Measurements from ENCODE around the gene PIEZO1. TPM values are rescaled to one million over a fixed set of nuclear protein-coding genes. Genes with fewer than 3 reads are reported as not detected.
A peak's percentile ranks its signal among the peaks of the same experiment; 100 is the strongest.

PIEZO1 gene
- total RNA-seq, 1 donor from 2014 or later: 196 TPM

DNA sequence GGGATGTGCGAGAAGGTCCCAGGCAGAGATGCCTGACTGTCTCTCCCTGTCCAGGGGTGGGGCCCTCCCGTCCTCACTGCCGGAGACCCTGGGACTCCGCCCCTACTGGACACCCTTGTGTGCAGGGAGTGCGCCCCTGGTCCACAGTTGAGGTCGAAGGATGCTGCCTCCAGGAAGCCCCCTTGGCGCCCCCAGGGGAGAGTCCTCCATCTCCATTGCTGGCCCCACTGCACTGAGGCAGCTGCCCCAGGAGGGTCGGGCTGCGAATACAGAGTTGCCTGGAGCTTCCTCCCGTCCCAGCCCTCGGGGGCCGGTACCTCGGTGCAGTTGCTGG lies 52.1 kb downstream of the PIEZO1 start:
- Histone ChIP-seq H3K27ac (no peak overlapping the region), H3K9me3 (no peaks in the 10 kb centered on the region), H3K4me3 (no peak overlapping the region), H3K4me1 (peaks cover 5% of the 10 kb centered on the region), H3K36me3 (peaks cover 68% of the 10 kb centered on the region), H3K27me3 (no peaks in the 10 kb centered on the region)
- intact Hi-C loops (cut with DNase I): no loop called here
- ATAC-seq (no peak), DNase-seq (no peak)
- TF ChIP-seq, protein P1, sequence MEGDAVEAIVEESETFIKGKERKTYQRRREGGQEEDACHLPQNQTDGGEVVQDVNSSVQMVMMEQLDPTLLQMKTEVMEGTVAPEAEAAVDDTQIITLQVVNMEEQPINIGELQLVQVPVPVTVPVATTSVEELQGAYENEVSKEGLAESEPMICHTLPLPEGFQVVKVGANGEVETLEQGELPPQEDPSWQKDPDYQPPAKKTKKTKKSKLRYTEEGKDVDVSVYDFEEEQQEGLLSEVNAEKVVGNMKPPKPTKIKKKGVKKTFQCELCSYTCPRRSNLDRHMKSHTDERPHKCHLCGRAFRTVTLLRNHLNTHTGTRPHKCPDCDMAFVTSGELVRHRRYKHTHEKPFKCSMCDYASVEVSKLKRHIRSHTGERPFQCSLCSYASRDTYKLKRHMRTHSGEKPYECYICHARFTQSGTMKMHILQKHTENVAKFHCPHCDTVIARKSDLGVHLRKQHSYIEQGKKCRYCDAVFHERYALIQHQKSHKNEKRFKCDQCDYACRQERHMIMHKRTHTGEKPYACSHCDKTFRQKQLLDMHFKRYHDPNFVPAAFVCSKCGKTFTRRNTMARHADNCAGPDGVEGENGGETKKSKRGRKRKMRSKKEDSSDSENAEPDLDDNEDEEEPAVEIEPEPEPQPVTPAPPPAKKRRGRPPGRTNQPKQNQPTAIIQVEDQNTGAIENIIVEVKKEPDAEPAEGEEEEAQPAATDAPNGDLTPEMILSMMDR (IDR thresholded peaks at IDR 0.05): no peak

DNA sequence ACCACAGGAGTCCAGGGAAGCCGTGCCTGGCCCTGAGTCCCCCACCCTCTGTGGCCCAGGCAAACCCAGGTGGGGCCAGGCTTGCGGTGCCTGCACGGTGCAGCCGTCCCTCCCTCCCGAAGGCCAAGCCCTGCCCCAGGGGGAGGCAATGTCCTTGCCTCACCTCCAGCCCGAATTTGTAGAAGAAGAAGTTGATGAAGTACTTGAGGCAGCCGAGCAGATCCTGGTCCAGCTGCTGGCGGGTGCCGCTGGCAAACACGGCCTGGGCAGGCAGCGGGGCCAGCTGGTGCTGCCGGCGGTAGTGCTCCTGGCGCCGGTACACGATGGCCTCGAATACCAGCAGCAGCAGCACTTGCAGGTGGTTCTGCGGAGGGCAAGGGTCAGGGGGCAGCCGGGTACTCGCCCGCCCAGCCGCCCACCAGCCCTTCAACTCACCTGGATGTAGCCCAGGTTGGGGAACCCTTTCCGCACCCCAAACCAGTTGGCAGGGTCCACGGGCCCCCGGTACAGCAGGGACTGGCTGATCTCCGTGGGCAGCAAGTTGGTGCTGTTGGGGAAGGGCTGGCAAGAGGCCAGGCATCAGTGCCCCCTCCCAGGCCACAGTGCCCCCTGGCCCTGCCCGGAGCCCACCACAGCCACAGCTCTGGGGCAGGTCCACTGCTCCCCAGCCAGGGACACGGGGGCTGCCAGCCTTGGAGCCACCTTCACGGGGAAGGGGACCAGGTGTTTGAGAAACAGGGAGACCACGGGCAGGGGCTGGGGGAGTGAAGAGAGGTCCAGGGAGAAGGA lies 52.7 kb downstream of the PIEZO1 start:
- H3K9me3 ChIP-seq: no peaks in the 10 kb centered on the region
- intact Hi-C loops (cut with DNase I): no loop called here
- H3K27me3 ChIP-seq: no peaks in the 10 kb centered on the region
- no peak overlapping the region for H3K4me3 ChIP-seq
- no peaks in the 10 kb centered on the region for H3K4me1 ChIP-seq
- H3K36me3 ChIP-seq: peaks cover 68% of the 10 kb centered on the region
- H3K27ac ChIP-seq: no peak overlapping the region
- DNase-seq (no peak), ATAC-seq (peak; percentile 3)
- TF ChIP-seq, protein P1 (IDR thresholded peaks at IDR 0.05): no peak

DNA sequence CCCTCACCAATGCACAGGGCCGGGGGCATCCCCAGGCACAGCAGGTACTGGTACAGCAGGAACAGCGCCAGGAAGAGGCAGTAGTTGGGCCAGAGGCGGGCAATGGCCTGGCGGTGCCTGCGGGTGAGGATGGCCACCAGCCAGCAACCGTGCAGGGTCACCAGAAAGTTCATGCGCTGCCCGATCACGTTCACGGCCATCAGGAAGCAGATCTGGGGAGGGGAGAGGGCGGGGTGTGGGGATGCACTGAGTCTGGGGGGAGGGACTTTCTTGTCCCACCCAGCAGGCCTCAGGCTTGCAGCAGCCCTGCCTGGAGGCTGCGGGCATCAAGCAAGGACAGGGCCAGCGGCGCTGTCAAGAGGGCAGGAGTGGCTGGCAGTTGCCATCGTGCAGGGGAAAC lies 53.3 kb downstream of the PIEZO1 start:
- ATAC-seq (peak; percentile 2), DNase-seq (no peak)
- Histone ChIP-seq H3K4me1 (no peaks in the 10 kb centered on the region), H3K36me3 (peaks cover 75% of the 10 kb centered on the region), H3K27ac (no peak overlapping the region), H3K4me3 (no peak overlapping the region), H3K9me3 (no peaks in the 10 kb centered on the region), H3K27me3 (no peaks in the 10 kb centered on the region)
- TF ChIP-seq, protein P1 (IDR thresholded peaks at IDR 0.05): no peak
- intact Hi-C loops (cut with DNase I): no loop called here

DNA sequence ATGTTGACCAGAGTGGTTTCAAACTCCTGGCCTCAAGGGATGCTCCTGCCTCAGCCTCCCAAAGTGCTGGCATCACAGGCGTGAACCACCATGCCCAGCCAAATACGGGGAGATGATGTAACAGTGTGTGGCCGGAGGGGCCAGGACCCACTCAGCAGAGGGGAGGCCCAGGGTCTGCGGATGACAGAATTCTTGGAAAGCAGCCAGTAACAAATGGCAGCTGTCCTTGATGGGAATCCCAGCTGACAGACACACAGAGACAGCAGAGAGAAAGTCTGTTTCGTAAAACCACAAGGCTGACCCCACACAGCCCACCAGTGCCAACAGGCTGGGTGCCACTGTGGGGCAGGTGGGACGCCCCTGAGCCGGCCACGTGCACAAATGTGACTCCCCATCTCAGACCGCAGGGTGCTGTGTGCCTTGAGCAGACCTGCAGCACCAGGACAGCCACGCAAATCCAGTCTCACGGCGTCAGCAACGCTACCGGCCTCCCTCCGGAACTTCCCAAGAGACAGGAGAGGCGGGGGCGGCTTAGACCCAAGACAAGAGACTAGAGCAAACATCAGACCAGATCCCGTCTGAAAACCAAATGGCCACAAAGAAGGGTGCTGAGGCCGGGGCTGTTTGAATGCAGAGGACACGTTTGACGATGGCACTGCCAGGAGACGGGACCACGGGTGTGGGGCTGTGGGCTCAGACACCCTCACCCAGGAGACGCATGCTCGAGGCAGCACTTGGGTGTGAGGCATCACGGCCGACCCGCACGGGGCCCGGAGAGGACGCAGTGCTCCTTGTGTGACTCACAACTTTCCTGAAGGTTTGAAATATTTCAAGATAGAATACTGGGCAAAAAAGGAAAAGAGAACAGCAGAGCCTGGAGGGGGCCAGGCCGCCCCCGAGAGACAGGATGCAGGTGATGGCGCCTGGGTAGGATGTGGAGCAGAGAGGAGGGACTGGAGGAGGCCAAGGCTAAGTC lies 54.1 kb downstream of the PIEZO1 start:
- intact Hi-C loops (cut with DNase I): no loop called here
- no peak for ATAC-seq
- no peak for DNase-seq

DNA sequence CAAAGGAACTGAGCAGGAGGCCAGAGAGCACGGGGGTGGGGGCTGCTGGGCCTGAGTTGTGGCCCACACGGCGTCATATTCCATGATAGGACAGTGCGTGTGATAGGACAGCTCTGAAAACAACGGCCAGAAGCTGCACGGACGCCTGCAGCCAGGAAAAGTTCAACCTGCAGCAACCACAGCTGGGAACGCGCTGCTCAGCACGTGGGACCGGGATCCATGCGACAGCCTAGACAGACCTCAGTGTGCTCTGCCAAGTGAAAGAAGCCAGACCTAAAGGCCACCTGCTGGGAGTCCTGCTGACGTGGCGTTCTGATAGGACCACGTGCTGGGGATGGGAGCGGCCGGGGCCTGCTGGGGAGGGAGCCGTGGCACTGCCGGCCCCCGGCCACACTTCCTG lies 57.1 kb downstream of the PIEZO1 start:
- Histone ChIP-seq H3K27ac (no peak overlapping the region), H3K36me3 (peaks cover 80% of the 10 kb centered on the region), H3K4me1 (no peaks in the 10 kb centered on the region), H3K27me3 (no peaks in the 10 kb centered on the region), H3K4me3 (no peak overlapping the region), H3K9me3 (no peaks in the 10 kb centered on the region)
- intact Hi-C loops (cut with DNase I): no loop called here
- TF ChIP-seq, protein P1 (IDR thresholded peaks at IDR 0.05): no peak
- no peak for ATAC-seq
- no peak for DNase-seq

More for the DNA sequence above, 54.1 kb downstream of the PIEZO1 start:
- peaks cover 80% of the 10 kb centered on the region for H3K36me3 ChIP-seq
- H3K4me3 ChIP-seq: no peak overlapping the region
- no peaks in the 10 kb centered on the region for H3K4me1 ChIP-seq
- TF ChIP-seq, protein P1 (IDR thresholded peaks at IDR 0.05): no peak
- no peak overlapping the region for H3K27ac ChIP-seq
- H3K9me3 ChIP-seq: no peaks in the 10 kb centered on the region
- H3K27me3 ChIP-seq: no peaks in the 10 kb centered on the region
